Measurements from ENCODE around the gene MPZL1.
A peak's percentile ranks its signal among the peaks of the same experiment; 100 is the strongest.

Gene MPZL1

DNA sequence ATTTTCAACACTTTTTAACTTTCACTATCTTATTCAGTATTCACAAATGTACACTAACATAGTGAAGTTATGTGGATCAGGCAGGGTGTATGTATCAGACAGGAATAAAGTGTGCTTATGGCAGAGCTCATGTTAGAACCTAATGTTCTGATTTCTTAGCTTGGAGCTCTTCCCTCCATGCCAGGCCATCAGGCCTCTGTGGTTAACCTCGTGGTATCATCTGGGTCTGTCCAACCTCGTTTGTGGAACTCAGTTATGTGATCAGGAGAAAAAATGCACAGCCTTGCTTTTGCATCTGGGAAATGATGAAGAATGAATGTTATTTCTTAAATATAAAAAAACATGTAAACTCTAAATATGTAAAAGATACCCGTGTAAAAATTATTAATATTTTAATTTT, 86.9 kb downstream of the MPZL1 start:
- TF ChIP-seq, protein P1, sequence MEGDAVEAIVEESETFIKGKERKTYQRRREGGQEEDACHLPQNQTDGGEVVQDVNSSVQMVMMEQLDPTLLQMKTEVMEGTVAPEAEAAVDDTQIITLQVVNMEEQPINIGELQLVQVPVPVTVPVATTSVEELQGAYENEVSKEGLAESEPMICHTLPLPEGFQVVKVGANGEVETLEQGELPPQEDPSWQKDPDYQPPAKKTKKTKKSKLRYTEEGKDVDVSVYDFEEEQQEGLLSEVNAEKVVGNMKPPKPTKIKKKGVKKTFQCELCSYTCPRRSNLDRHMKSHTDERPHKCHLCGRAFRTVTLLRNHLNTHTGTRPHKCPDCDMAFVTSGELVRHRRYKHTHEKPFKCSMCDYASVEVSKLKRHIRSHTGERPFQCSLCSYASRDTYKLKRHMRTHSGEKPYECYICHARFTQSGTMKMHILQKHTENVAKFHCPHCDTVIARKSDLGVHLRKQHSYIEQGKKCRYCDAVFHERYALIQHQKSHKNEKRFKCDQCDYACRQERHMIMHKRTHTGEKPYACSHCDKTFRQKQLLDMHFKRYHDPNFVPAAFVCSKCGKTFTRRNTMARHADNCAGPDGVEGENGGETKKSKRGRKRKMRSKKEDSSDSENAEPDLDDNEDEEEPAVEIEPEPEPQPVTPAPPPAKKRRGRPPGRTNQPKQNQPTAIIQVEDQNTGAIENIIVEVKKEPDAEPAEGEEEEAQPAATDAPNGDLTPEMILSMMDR (IDR thresholded peaks at IDR 0.05; ENCODE audit: low read depth, low read length): no peak
- no peak overlapping the region for H3K4me3 ChIP-seq (ENCODE audit: low read depth, low read length)

DNA sequence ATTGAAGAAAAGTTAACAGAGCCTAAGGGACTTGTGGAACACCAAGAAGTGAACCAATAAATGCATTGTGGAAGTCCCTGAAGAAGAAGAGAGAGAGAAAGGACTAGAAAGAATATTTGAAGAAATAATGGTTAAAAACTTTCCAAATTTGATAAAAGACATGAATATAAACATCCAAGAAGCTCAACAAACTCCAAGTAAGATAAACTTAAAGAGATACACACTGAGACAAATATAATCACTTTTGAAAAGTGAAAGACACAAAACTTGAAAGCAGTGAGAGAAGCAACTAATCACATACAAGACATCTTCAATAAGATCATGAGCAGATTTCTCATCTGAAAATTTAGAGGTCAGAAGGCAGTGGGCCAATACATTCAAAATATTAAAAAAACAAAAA, 91.2 kb downstream of the MPZL1 start:
- TF ChIP-seq, protein P1 (IDR thresholded peaks at IDR 0.05; ENCODE audit: low read depth, low read length): no peak
- no peak overlapping the region for H3K4me3 ChIP-seq (ENCODE audit: low read depth, low read length)

DNA sequence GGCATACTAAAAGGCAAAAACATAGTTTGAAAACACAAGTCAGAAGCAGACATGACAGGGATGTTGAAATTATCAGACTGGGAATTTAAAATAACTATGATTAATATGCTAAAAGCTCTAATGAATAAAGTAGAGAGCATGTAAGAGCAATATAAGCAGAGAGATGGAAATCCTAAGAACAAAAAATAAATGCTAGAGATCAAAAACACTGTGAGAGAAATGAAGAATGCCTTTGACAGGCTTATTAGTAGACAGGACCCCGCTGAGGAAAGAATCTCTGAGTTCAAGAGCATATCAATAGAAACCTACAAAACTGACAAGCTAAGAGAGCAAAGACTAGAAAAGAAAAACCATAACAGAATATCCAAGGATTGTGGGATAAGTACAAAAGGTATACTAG, 93.9 kb downstream of the MPZL1 start:
- TF ChIP-seq, protein P1 (IDR thresholded peaks at IDR 0.05; ENCODE audit: low read depth, low read length): no peak
- no peak overlapping the region for H3K4me3 ChIP-seq (ENCODE audit: low read depth, low read length)

DNA sequence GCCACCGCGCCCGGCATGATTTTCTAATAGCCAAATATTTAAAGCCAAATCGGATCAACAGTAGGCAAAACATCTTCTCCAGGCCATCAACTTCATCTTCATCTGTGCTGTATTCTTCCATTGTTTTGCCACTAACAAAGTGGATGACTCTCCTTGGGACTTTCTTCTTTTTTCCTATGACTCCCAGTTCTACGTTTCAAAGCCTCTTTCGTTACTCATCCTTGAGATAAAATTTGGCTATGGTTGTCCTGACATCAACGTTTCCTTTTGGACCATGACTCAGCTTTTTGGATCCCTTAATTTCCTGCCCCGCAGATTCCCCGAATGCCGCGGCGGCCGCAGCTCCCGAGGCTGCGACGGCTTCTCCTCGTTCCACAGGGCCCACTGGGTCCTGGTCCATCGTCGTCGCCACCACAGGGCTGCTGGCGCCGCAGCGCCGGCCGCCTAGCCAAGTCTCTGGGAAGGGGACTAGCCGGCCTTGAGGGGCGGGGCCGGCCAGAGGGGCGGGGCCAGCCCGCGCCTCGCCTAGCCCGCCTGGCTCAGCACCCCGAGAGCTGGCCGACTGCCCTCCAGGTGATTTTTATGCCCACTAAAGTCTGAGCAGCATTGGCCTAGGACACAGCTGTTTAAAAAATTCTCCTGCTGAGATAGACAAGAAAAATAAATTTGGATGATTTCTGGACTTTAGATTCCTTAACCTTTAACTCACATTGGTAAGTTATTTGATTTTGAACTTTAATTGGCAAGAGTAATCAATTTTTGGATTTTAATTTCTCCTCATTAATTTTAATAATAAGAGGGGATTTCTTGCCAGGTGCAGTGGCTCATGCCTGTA, 98.3 kb downstream of the MPZL1 start:
- TF ChIP-seq, protein P1 (IDR thresholded peaks at IDR 0.05; ENCODE audit: low read depth, low read length): no peak
- peak overlapping the region; percentile 20 for H3K4me3 ChIP-seq (ENCODE audit: low read depth, low read length)

DNA sequence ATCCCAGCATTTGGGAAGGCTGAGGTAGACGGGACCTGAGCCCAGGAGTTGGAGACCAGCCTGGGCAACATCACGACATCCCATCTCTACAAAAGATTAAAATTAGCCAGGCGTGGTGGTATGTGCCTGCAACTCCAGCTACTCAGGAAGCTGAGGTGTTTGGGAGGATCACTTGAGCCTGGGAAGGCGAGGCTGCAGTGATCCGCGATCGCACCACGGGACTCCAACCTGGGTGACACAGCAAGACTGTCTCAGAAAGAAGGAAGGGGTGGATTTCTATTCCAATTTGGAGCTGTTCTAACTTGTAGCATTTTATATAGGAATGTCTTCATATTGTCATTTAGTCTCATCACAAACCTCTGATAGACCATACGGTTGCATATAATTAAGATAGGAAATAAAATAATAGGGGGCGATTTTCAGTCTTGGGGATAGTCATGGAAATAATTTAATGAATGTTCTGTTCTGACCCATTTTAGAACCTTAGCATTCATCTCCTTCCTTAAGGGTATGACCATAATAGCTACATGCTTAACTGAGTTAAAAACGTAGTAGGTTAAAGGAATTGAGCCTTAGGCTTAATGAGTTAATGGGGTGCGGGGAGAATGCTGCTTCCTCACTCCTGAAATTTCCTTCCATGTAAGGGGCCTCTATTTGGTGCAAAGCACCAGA, 99.0 kb downstream of the MPZL1 start:
- H3K4me3 ChIP-seq (ENCODE audit: low read depth, low read length): peak overlapping the region; percentile 20
- TF ChIP-seq, protein P1 (IDR thresholded peaks at IDR 0.05; ENCODE audit: low read depth, low read length): no peak

DNA sequence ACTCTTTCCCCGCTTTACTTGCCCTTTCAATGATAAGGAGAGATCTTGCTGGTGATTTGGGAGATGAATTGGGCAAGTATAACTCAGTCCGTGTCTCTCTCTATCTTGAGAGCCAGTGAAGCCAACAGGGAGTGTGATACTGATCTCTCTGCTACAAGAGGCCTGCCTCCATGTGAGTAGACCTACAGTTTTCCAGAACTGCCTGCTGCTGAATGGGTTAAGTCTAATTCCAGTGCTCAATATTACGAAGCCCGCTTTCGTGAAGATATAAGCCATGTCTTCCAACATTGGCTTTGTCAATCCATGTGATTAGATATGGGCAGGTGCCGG, 99.5 kb downstream of the MPZL1 start:
- TF ChIP-seq, protein P1 (IDR thresholded peaks at IDR 0.05; ENCODE audit: low read depth, low read length): no peak
- no peak overlapping the region for H3K4me3 ChIP-seq (ENCODE audit: low read depth, low read length)

DNA sequence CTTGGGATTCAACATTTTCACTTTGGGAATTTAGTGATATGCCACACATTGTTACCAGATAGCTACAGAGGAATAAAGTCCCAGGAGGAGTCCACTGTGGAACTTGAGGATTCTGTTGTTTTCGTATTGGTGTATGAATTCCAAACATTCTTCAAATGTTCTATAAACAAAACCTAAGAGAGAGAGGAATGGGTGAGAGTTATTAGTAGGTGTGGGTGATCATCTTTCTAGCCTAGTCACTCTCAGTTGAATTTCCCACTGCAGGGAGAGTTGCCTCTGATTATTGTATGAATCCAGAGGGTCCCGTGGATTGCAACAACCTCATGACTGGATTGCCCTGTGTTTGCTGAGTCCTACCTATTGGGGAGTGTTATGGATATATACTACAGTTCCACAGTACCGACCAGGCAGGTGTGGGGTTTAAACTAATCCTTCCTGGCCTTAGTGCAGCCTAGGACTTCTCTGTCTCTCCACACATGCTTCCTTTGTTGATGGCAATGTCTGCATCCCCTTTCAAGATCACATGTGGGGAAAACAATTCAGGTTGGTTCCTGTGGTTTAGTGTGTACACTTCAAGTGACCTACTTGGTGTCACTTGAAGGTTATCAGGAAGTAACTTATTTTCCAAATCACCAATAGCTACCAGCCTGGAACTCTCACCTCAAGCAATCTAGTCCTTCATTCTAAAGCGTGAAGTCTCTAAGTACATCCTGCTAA, 100.3 kb downstream of the MPZL1 start:
- no peak overlapping the region for H3K4me3 ChIP-seq (ENCODE audit: low read depth, low read length)
- TF ChIP-seq, protein P1 (IDR thresholded peaks at IDR 0.05; ENCODE audit: low read depth, low read length): no peak
